Measurements from ENCODE around the gene SHOC1. TPM values are rescaled to one million over a fixed set of nuclear protein-coding genes. Genes with fewer than 3 reads are reported as not detected.

The SHOC1 gene
- total and polyA plus RNA-seq, 2 of the 4 experiments (the other 2 are of a cell fraction), result 0.03 TPM; not detected in 1

DNA sequence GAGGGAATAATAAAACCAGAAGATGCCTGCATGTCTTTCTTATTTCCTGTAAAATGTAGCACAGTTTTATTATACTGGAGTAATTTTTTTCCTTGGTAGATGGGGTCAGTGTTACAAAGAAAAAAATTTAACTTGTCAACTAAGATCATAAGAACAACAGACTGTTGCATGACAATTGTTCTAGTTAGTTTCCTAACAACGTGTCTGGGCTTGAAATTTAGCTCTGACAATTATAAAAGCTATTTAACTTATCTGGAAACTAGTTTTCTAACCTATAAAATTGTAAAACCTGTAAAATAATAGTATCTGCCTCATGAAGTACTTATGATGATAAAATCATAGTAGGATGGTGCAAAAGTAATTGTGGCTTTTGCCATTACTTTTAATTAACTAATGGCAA is 4.9 kb downstream of the SHOC1 start:
- Histone ChIP-seq H3K14ac (replicated peaks; ENCODE audit: low read depth, low read length) (no peak overlapping the region), H3K27ac (ENCODE audit: insufficient read depth, low read length) (no peak overlapping the region), H2AK9ac (replicated peaks; ENCODE audit: low read depth, low read length, poor library complexity) (no peak overlapping the region), H3K23ac (ENCODE audit: low read depth, low read length) (no peak overlapping the region), H2BK5ac (ENCODE audit: low read depth, low read length, poor library complexity, severe bottlenecking) (no peak overlapping the region), H3K9ac (ENCODE audit: low read depth, low read length) (no peak overlapping the region), H4K91ac (ENCODE audit: insufficient read depth, low read depth, low read length) (no peak overlapping the region), H4K5ac (ENCODE audit: low read depth, low read length) (no peak overlapping the region), H2BK120ac (ENCODE audit: low read depth, low read length) (no peak overlapping the region), H3K4ac (ENCODE audit: low read depth, low read length) (no peak overlapping the region), H3K56ac (ENCODE audit: extremely low read depth, insufficient read depth, low read length) (no peak overlapping the region), H3K79me1 (ENCODE audit: low read depth in 1 of 2, low read length in 2 of 2) (no peaks in the 10 kb centered on the region), H3K18ac (ENCODE audit: low read depth, low read length) (no peak overlapping the region), H3K27me3 (ENCODE audit: control insufficient read depth, insufficient read depth, low read length) (no peaks in the 10 kb centered on the region), H3K4me3 (ENCODE audit: insufficient read depth, low read depth, low read length) (no peak overlapping the region), H3K9me1 (ENCODE audit: insufficient read depth, low read length) (no peaks in the 10 kb centered on the region), H2AK5ac (ENCODE audit: low read depth, low read length) (no peak overlapping the region), H3K4me1 (ENCODE audit: control insufficient read depth, insufficient read depth, low read length) (no peaks in the 10 kb centered on the region), H2BK20ac (ENCODE audit: low read depth, low read length) (no peak overlapping the region), H3K4me2 (ENCODE audit: low read depth, low read length) (no peak overlapping the region), H4K20me1 (ENCODE audit: insufficient read depth, low read length) (no peaks in the 10 kb centered on the region), H2AFZ (replicated peaks; ENCODE audit: low read length, poor library complexity) (no peak overlapping the region), H4K8ac (ENCODE audit: low read depth in 2 of 2, low read length in 2 of 2) (no peak overlapping the region), H3K36me3 (ENCODE audit: control insufficient read depth, insufficient read depth, low read length) (peaks cover under 1% of the 10 kb centered on the region; the same call in 1 of the 2 replicates), H2BK15ac (ENCODE audit: low read depth, low read length) (no peak overlapping the region), H3K9me3 (ENCODE audit: control insufficient read depth, insufficient read depth, low read length) (peaks cover 2% of the 10 kb centered on the region)
- POLR2A ChIA-PET (ENCODE audit: unreplicated experiment), result no interaction called here
- no peak for DNase-seq
- WGBS, 2 experiments (ENCODE audit: extremely low coverage in 2 of 2, insufficient read length in 1 of 2), result no CpG with 5 or more reads among the region's 1 CpG
- in situ Hi-C loops (cut with MboI; ENCODE audit: low sequenced_read_pairs), result no loop called here
- no TSS peak for BruUV-seq (replicated peaks)
- ATAC-seq (ENCODE audit: low read depth), result no peak
- dilution Hi-C loops (cut with HindIII; ENCODE audit: low sequenced_read_pairs, unreplicated experiment), result no loop called here
- intact Hi-C loops (cut with micrococcal nuclease), result no loop called here
- CTCF ChIA-PET, result interaction anchor here (0.5 kb wide), 1 partner anchor 988 kb away, joined by 4 read pairs; no protein-coding TSS in a partner anchor
- no peak for TF ChIP-seq FOS (IDR thresholded peaks at IDR 0.05; ENCODE audit: low read depth, low read length)
- no peak for TF ChIP-seq NFE2L2 (IDR thresholded peaks at IDR 0.05; ENCODE audit: low read depth, low read length)
- no peak for TF ChIP-seq RAD21 (IDR thresholded peaks at IDR 0.05; ENCODE audit: low read length)
- no peak for TF ChIP-seq BHLHE40 (IDR thresholded peaks at IDR 0.05; ENCODE audit: low read depth, low read length)

All from IMR-90 (cell line).